Amniotic stem cell (primary cell): ENCODE results near the gene HOXA3.

Experiments
- DNase-seq: peaks from one replicate; lab custom pipeline; 2025; lab: John Stamatoyannopoulos, UW

The HOXA3 gene

GRCh38 chr7:27177795-27178320, 25.5 kb upstream of the HOXA3 start:
- DNase-seq: no peak

- no peak for DNase-seq
Observed at GRCh38 chr7:27176962-27177794, 24.8 kb upstream of the HOXA3 start.

DNA sequence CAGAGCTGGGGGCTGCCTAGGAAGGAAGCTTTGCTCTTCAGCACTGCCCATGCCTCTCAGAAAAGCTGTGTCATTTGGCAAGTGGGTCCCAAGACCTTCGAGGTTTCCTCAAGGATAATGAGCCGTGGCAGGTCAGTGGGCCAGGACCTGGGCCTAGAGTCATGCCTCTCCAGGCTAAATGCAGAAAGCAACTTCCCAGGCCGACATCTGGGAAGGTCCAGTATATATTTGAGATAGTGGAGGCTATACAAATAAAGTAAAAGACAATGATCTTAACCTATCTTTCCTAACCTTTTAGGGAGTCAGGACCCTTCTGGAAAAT, 24.1 kb upstream of the HOXA3 start:
- no peak for DNase-seq

- DNase-seq: no peak
Observed at GRCh38 chr7:27175626-27176523, 23.5 kb upstream of the HOXA3 start.

DNA sequence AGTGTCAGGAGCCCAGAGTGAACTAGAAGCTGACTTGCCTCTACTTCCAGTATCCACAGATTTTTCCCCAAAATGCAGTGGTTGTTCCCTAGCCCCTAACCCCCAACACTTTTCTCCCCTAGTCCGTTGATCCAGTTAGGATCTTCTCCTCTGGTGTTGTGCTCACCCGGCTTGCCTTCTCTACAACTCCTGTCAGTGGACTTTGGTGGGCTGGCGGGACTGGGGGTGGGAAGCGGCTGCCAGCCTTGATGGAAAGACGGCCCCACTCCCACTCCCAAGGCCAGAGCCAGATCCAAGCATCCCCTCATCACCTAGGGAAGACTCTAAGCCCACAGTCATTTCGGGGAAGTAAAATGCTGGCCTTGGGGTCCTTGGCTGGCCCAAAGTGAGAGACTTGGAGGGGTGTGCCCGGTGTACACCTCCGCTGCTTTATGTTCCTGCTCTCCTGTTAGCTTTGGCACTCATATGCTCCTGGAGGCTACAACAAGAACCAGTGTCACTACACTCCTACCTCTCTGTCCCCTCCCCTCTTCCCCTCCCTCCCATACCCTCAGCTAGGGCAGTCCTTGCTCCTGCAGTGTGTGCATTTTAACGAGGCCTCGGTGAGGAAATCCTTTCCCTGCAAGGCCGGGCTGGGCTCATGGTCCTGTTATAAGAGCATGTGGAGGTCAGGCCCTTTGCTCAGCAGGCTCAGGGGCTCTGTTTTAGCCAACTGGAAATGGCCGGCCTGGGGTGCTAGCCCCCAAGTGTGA, 22.7 kb upstream of the HOXA3 start:
- DNase-seq: no peak

DNA sequence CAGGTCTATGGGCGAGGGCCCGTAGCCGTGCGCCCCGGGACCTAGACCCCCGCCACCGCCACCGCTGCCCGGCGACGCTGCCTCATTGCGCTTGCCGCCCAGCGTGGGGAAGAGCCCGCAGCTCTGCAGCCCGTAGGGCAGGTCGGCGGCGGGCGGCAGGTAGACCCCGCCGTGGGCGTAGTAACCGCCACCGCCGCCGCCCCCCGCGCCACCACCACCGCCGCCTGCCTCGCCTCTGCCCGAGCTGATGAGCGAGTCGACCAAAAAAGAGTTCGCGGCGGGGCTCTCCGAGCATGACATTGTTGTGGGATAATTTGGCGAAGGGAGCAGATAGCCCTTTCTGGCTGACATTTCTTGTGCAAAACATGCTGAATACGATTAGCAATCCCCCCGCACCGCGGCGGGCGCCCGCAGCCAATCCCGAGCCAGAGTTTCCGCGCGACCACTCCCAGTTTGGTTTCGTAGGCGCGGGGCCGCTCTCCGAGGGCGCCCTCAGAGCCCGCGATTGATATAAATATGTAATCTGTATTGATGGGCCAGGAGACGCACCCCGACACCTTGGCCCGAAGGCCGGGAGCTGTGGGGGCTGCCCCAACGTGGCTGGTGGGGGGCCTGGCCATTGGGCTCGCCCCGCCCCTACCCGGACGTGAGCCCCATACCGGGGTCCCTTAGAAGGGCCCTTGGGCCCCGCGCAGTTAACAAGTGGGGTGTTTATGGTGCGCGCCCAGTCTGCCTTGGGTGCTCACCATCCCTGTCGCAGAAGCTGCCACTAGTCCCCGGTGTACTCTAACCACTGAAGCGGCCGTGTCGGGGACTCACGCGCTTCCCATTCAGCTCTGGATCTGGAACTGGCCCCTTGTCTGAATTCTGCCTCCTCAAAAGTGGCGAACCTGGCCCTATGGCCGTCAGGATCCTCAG, 21.8 kb upstream of the HOXA3 start, which contains the start of gene HOXA10:
TSS of gene HOXA10 (minus strand) at position 365 of the 918 bp plus-strand sequence. CDS start at position 351, 14 bp downstream.
- DNase-seq: no peak

DNA sequence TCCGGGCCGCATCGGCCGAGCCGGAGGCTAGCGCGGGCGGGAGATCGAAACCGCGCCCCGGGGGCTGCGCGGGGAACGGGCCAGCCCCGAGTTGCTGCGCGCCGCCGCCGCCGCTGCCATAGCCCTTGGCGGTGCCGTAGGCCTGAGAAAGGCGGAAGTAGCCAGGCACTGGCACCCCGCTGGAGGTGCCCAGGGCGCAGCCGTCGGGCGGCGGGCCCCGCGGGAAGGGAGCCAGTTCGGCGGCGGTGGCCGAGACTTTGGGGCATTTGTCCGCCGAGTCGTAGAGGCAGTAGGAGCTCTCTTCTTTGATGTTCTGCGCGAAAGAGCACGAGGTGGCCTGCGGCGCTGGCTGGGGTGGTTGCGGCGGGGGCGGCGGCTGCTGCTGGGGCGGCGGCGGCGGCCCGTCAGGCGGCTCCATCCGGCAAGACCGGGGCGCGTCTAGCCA, 21.1 kb upstream of the HOXA3 start:
- DNase-seq: no peak

GRCh38 chr7:27172823-27173510, 20.6 kb upstream of the HOXA3 start:
- no peak for DNase-seq

- DNase-seq: no peak
Observed at GRCh38 chr7:27172315-27172774, 20.0 kb upstream of the HOXA3 start.

DNA sequence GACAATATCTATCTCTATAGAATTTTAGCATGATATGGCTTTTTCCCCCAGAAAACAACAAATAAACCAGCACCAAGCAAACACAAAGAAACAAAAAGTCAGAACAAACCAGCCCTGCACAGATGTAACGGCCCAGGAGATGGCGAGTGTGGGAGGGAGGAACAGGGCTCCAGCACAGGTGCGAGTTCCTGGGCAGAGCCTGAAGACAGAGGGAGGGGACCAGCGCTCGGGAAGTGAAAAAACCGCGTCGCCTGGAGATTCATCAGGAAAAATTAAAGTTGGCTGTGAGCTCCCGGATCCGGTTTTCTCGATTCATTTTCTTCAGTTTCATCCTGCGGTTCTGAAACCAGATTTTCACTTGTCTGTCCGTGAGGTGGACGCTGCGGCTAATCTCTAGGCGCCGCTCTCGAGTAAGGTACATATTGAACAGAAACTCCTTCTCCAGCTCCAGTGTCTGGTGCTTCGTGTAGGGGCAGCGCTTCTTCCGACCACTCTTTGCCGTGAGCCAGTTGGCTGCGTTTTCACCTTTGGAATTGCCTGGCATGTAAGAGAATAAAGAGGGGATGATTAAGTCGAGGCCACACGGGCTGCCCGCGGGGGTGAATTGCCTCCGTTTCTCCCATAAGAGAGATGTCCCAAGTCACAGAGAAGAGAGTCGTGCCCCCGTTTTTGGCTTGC, 19.4 kb upstream of the HOXA3 start:
- no peak for DNase-seq

DNA sequence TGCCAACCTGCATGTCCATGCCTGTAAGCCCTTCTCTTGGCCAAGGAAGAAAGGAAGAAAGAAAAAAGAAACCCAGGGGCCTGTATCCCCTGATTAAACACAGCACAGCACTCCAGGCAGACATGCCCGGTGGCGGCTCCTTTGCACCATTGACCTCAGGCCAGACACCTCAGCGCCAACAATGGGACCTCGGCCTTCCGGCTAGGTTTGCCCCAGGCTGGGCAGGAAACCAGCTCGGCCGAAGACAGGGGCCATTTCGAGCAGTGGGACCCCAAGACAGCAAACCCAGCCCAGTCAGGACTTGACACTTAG, 18.9 kb upstream of the HOXA3 start:
- no peak for DNase-seq

- DNase-seq: no peak
Observed at GRCh38 chr7:27170426-27171324, 18.3 kb upstream of the HOXA3 start.

GRCh38 chr7:27169658-27170425, 17.5 kb upstream of the HOXA3 start:
- no peak for DNase-seq

GRCh38 chr7:27168265-27168947, 16.0 kb upstream of the HOXA3 start:
- no peak for DNase-seq

DNA sequence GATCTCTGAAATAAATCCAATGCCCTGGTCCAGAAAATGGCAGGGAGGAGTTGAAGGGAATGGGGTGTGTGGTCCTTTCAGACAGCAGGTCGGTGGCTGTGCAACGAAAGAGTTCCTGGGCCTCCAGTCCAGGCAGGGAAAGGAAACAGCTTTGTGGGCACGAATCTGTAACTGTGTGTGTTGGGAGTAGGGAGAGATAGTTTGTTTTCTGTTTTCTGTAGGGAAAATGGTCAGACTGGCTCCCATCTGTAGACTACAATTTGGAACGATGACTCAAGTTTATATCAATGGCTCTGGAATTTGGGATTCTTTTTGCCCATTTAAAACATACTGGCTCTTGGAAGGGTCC, 15.5 kb upstream of the HOXA3 start:
- DNase-seq: no peak

GRCh38 chr7:27166531-27167505, 14.4 kb upstream of the HOXA3 start:
- DNase-seq: no peak
